Lower leg skin (tissue), 3 donors: ENCODE measurements around the gene SMIM23.

ENCODE experiments used
- CTCF ChIP-seq, 3 donors: fragments of 450-650 bp; IDR thresholded peaks; one replicate each; pipeline ENCODE4 v1.5.1; 2016; ENCODE audit warnings: antibody characterized with exemption in 3 of 3, mild to moderate bottlenecking in 3 of 3, moderate library complexity in 2 of 3
- POLR2A ChIP-seq, 2 donors: fragments of 450-650 bp; IDR thresholded peaks; one replicate each; pipeline ENCODE4 v1.6.1; 2016 to 2017; ENCODE audit warnings: antibody characterized with exemption in 2 of 2, mild to moderate bottlenecking in 1 of 2, moderate library complexity in 1 of 2

GRCh38 chr5:171745602-171746001 is 40.0 kb upstream of the SMIM23 start:
- TF ChIP-seq CTCF (IDR thresholded peaks at IDR 0.05) = no peak
- TF ChIP-seq POLR2A (IDR thresholded peaks at IDR 0.05) = no peak
